Measurements from ENCODE around the gene NUP214. TPM values are rescaled to one million over a fixed set of nuclear protein-coding genes. Genes with fewer than 3 reads are reported as not detected.

The NUP214 gene
- total and polyA plus RNA-seq, 2 of the 4 experiments (the other 2 are of a cell fraction): 7.9 to 13.4 TPM

- intact Hi-C loops (cut with micrococcal nuclease): no loop called here
- H3K14ac ChIP-seq (replicated peaks; ENCODE audit: low read depth, low read length): no peak overlapping the region
- no peaks in the 10 kb centered on the region for H3K4me1 ChIP-seq (ENCODE audit: control insufficient read depth, insufficient read depth, low read length)
- dilution Hi-C loops (cut with HindIII; ENCODE audit: low sequenced_read_pairs, unreplicated experiment): no loop called here
- H3K4ac ChIP-seq (ENCODE audit: low read depth, low read length): no peak overlapping the region
- H3K18ac ChIP-seq (ENCODE audit: low read depth, low read length): no peak overlapping the region
- no peaks in the 10 kb centered on the region for H3K9me1 ChIP-seq (ENCODE audit: insufficient read depth, low read length)
- H4K91ac ChIP-seq (ENCODE audit: insufficient read depth, low read depth, low read length): no peak overlapping the region
- no peak overlapping the region for H3K56ac ChIP-seq (ENCODE audit: extremely low read depth, insufficient read depth, low read length)
- no peak overlapping the region for H2BK20ac ChIP-seq (ENCODE audit: low read depth, low read length)
- no peak for DNase-seq
- no CpG with 5 or more reads among the region's 4 CpGs for WGBS, 2 experiments (ENCODE audit: extremely low coverage in 2 of 2, insufficient read length in 1 of 2)
- H2AFZ ChIP-seq (replicated peaks; ENCODE audit: low read length, poor library complexity): peak overlapping the region; percentile 58
- no peak for TF ChIP-seq RAD21 (IDR thresholded peaks at IDR 0.05; ENCODE audit: low read length)
- no peak for TF ChIP-seq CTCF (conservative IDR thresholded peaks at IDR 0.05; ENCODE audit: low read depth, low read length)
- TF ChIP-seq CEBPB (IDR thresholded peaks at IDR 0.05; ENCODE audit: low read depth, low read length): no peak
- no peak for TF ChIP-seq RCOR1 (IDR thresholded peaks at IDR 0.05; ENCODE audit: insufficient replicate concordance, low read length)
- no peak for TF ChIP-seq RFX5 (IDR thresholded peaks at IDR 0.05; ENCODE audit: low read depth, low read length)
- no peak for TF ChIP-seq MAFK (IDR thresholded peaks at IDR 0.05; ENCODE audit: low read depth, low read length)
- H3K9ac ChIP-seq (ENCODE audit: low read depth, low read length): no peak overlapping the region
- no peak overlapping the region for H2BK5ac ChIP-seq (ENCODE audit: low read depth, low read length, poor library complexity, severe bottlenecking)
- ChIA-PET CTCF (interaction anchor here (0.7 kb wide), 1 partner anchor 9 kb away, joined by 3 read pairs; no protein-coding TSS in a partner anchor), POLR2A (ENCODE audit: unreplicated experiment) (no interaction called here)
- in situ Hi-C loops (cut with MboI; ENCODE audit: low sequenced_read_pairs): no loop called here
- H3K36me3 ChIP-seq (ENCODE audit: control insufficient read depth, insufficient read depth, low read length): no peaks in the 10 kb centered on the region
- no peak overlapping the region for H4K5ac ChIP-seq (ENCODE audit: low read depth, low read length)
- no peak overlapping the region for H2BK15ac ChIP-seq (ENCODE audit: low read depth, low read length)
- no peak overlapping the region for H2BK120ac ChIP-seq (ENCODE audit: low read depth, low read length)
- H3K27ac ChIP-seq (ENCODE audit: insufficient read depth, low read length): no peak overlapping the region
- no peaks in the 10 kb centered on the region; the same call in 1 of the 2 replicates for H4K20me1 ChIP-seq (ENCODE audit: insufficient read depth, low read length)
- H2AK9ac ChIP-seq (replicated peaks; ENCODE audit: low read depth, low read length, poor library complexity): no peak overlapping the region
- BruUV-seq (replicated peaks): no TSS peak
- H3K4me2 ChIP-seq (ENCODE audit: low read depth, low read length): no peak overlapping the region
- H3K79me1 ChIP-seq (ENCODE audit: low read depth in 1 of 2, low read length in 2 of 2): no peaks in the 10 kb centered on the region
- H4K8ac ChIP-seq (ENCODE audit: low read depth in 2 of 2, low read length in 2 of 2): no peak overlapping the region
- no peak overlapping the region for H2AK5ac ChIP-seq (ENCODE audit: low read depth, low read length)
- H3K23ac ChIP-seq (ENCODE audit: low read depth, low read length): no peak overlapping the region
- H3K27me3 ChIP-seq (ENCODE audit: control insufficient read depth, insufficient read depth, low read length): peaks cover 27% of the 10 kb centered on the region
- no peaks in the 10 kb centered on the region for H3K9me3 ChIP-seq (ENCODE audit: control insufficient read depth, insufficient read depth, low read length)
- H3K4me3 ChIP-seq (ENCODE audit: insufficient read depth, low read depth, low read length): no peak overlapping the region
- ATAC-seq (ENCODE audit: low read depth): no peak
Measured at GRCh38 chr9:131117762-131118145, 7.6 kb upstream of the NUP214 start.
